ENCODE data around the gene PTPRK.

DNA sequence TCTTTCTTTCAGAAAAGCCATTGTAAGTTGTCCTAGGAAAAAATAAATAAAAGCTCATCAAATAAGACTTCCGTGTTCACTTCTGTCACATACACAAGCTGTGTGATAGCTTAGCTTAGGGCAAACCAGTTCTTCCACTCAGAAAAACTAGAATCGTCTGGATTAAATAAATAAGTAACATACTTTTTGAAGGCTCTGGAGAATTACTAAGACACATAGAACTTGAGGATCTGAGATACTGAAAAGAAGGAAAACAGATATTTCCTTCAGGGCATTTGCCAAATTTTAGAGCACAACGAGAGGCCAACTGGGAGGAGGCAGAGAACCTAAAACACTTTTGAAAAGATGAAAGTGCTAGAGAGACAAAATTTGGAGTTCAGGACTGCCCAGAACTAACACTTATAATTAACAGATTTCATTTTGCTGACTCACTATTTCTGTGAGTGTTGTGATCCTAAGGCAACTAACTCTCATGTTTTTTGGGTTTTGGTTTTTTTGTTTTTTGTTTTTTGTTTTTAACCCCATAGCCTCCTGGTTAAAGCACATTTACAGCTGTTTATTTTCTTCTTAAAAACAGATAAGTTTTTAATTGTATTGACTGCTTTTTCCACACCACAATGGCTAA, 580.8 kb downstream of the PTPRK start:
- TF ChIP-seq, protein P1, sequence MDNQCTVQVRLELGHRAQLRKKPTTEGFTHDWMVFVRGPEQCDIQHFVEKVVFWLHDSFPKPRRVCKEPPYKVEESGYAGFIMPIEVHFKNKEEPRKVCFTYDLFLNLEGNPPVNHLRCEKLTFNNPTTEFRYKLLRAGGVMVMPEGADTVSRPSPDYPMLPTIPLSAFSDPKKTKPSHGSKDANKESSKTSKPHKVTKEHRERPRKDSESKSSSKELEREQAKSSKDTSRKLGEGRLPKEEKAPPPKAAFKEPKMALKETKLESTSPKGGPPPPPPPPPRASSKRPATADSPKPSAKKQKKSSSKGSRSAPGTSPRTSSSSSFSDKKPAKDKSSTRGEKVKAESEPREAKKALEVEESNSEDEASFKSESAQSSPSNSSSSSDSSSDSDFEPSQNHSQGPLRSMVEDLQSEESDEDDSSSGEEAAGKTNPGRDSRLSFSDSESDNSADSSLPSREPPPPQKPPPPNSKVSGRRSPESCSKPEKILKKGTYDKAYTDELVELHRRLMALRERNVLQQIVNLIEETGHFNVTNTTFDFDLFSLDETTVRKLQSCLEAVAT (IDR thresholded peaks at IDR 0.05) = no peak
- TF ChIP-seq, protein P2, sequence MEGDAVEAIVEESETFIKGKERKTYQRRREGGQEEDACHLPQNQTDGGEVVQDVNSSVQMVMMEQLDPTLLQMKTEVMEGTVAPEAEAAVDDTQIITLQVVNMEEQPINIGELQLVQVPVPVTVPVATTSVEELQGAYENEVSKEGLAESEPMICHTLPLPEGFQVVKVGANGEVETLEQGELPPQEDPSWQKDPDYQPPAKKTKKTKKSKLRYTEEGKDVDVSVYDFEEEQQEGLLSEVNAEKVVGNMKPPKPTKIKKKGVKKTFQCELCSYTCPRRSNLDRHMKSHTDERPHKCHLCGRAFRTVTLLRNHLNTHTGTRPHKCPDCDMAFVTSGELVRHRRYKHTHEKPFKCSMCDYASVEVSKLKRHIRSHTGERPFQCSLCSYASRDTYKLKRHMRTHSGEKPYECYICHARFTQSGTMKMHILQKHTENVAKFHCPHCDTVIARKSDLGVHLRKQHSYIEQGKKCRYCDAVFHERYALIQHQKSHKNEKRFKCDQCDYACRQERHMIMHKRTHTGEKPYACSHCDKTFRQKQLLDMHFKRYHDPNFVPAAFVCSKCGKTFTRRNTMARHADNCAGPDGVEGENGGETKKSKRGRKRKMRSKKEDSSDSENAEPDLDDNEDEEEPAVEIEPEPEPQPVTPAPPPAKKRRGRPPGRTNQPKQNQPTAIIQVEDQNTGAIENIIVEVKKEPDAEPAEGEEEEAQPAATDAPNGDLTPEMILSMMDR (IDR thresholded peaks at IDR 0.05 in 2 of 3, conservative IDR thresholded peaks at IDR 0.05 in 1 of 3; ENCODE audit: control insufficient read depth in 2 of 3, extremely low read depth in 1 of 3, insufficient read depth in 1 of 3, low read depth in 3 of 3, low read length in 3 of 3) = no peak
- TF ChIP-seq POLR2AphosphoS2 (IDR thresholded peaks at IDR 0.05; ENCODE audit: low read depth, low read length) (no peak), NFIC (IDR thresholded peaks at IDR 0.05; ENCODE audit: low read depth, low read length) (no peak), RAD21 (IDR thresholded peaks at IDR 0.05; ENCODE audit: insufficient read depth, low read depth, low read length) (no peak), TAF1 (IDR thresholded peaks at IDR 0.05; ENCODE audit: borderline replicate concordance, low read depth, low read length) (no peak), POLR2A (IDR thresholded peaks at IDR 0.05; ENCODE audit: low read depth, low read length) (no peak), RFX5 (IDR thresholded peaks at IDR 0.05; ENCODE audit: low read depth, low read length) (no peak)
- TF ChIP-seq, protein P3, sequence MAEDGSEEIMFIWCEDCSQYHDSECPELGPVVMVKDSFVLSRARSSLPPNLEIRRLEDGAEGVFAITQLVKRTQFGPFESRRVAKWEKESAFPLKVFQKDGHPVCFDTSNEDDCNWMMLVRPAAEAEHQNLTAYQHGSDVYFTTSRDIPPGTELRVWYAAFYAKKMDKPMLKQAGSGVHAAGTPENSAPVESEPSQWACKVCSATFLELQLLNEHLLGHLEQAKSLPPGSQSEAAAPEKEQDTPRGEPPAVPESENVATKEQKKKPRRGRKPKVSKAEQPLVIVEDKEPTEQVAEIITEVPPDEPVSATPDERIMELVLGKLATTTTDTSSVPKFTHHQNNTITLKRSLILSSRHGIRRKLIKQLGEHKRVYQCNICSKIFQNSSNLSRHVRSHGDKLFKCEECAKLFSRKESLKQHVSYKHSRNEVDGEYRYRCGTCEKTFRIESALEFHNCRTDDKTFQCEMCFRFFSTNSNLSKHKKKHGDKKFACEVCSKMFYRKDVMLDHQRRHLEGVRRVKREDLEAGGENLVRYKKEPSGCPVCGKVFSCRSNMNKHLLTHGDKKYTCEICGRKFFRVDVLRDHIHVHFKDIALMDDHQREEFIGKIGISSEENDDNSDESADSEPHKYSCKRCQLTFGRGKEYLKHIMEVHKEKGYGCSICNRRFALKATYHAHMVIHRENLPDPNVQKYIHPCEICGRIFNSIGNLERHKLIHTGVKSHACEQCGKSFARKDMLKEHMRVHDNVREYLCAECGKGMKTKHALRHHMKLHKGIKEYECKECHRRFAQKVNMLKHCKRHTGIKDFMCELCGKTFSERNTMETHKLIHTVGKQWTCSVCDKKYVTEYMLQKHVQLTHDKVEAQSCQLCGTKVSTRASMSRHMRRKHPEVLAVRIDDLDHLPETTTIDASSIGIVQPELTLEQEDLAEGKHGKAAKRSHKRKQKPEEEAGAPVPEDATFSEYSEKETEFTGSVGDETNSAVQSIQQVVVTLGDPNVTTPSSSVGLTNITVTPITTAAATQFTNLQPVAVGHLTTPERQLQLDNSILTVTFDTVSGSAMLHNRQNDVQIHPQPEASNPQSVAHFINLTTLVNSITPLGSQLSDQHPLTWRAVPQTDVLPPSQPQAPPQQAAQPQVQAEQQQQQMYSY (CRISPR knock-in tag; IDR thresholded peaks at IDR 0.05) = no peak
- TF ChIP-seq, protein P4, sequence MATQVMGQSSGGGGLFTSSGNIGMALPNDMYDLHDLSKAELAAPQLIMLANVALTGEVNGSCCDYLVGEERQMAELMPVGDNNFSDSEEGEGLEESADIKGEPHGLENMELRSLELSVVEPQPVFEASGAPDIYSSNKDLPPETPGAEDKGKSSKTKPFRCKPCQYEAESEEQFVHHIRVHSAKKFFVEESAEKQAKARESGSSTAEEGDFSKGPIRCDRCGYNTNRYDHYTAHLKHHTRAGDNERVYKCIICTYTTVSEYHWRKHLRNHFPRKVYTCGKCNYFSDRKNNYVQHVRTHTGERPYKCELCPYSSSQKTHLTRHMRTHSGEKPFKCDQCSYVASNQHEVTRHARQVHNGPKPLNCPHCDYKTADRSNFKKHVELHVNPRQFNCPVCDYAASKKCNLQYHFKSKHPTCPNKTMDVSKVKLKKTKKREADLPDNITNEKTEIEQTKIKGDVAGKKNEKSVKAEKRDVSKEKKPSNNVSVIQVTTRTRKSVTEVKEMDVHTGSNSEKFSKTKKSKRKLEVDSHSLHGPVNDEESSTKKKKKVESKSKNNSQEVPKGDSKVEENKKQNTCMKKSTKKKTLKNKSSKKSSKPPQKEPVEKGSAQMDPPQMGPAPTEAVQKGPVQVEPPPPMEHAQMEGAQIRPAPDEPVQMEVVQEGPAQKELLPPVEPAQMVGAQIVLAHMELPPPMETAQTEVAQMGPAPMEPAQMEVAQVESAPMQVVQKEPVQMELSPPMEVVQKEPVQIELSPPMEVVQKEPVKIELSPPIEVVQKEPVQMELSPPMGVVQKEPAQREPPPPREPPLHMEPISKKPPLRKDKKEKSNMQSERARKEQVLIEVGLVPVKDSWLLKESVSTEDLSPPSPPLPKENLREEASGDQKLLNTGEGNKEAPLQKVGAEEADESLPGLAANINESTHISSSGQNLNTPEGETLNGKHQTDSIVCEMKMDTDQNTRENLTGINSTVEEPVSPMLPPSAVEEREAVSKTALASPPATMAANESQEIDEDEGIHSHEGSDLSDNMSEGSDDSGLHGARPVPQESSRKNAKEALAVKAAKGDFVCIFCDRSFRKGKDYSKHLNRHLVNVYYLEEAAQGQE (IDR thresholded peaks at IDR 0.05; ENCODE audit: low read depth, low read length) = no peak

Measured in GM12878 (cell line).